Hematopoietic multipotent progenitor cell (in vitro differentiated cells): ENCODE results near the gene KCTD1. TPM values are rescaled to one million over a fixed set of nuclear protein-coding genes. Genes with fewer than 3 reads are reported as not detected.

Experiments
- DNase-seq, 3 donors: peaks; one replicate each; pipeline ENCODE4 v3.0.0-alpha.2; 2011 to 2015; ENCODE audit warnings: low read depth in 2 of 3, low spot score in 2 of 3
- total RNA-seq: library from RNA; depleted of rRNA; stranded (reverse); fragments of >200 nt; gene quantifications from one replicate; pipeline ENCODE4 v1.2.3, GENCODE V29; 2012

The KCTD1 gene
- total RNA-seq, 1 donor: 8.6 TPM

DNA sequence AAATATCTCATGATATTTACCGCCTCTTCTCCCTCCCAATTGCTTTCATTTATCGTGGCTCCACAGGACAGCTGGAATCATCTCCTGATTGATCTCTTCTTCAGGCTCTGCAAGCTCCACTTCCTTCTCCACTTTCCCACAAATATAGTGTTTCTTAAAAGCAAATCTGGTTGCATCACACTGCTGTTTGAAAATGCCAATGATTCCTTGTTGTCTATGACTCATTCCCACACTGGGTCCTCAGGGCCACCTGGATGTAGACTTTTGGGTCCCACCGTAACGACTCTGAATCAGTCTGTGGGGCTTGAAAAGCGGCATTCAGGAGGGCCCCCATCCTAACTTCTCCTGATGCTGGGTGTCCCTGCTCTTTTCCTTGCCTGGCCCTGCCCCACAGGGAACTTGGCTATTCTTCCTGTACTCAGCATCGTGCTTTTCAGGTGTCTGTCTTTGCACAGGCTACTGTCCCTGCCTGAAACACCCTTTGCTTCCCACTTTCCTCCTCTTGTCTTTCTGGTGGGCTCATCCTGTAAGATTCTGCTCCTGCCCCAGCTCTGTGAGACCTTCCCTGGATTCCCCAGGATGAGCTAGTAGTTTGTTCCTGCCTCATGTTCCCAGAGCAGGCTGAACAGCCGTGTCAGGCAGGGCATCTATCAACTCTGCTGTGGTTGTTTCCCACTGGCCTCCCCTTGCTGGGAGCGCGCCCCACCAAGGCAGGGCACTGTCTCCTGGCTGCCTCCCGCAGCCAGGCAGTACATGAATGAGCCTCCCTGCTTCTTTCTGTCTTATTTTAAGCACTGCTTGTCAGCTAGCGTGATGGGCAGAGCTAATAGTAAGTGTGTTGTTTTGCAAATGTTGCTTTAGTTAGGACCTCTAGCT lies 111.9 kb downstream of the KCTD1 start:
- no peak for DNase-seq

DNA sequence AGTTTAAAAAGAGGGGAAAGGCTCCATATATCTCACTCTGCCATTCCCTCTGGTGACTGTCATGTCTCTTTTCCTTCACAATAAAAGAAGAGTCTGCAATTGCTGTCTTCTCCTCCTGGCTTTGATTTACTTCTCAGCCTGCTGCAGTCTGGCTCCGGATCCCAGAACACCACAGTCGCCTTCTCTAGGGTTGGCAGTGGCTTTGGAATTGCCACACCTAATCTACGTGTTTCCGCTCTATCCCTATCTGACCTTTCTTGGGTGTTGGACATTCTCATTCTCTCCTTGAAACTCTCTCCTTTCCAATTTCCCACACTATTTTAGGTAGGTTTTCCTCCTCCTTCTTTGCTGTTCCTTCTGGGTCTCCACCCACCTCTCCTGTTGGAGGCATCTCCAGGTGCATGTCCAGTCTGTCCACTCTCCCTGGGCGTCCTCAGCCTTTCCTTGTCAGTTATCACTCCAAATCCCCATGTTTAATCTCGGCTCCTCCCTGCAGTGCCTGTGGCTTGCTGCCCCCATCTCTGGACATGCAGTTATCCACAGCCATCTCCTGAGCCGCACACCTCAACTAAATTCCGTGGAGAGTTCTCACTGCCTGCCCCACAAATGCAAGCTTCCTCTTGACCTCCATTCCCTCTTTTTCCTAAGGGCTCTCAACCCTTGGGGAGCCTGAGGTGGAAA lies 112.8 kb downstream of the KCTD1 start:
- DNase-seq: no peak

DNA sequence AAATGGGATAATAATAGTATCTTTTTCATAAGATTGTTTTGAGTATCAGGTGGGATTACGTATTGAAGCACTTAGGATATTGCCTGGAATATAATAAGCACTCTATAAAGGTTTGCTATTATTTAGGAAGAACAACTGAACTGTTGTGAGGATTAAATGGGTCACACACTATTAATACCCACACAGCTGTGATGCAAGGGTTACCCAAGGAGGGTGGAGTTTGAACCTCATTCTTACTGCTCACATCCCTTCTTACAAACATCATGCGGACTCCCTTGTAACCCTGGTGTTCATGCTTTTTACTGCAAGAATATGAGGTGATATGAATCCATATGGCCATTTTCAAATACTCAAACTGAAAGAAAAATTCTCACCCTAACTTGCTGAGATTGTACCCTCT lies 113.5 kb downstream of the KCTD1 start:
- DNase-seq: no peak

DNA sequence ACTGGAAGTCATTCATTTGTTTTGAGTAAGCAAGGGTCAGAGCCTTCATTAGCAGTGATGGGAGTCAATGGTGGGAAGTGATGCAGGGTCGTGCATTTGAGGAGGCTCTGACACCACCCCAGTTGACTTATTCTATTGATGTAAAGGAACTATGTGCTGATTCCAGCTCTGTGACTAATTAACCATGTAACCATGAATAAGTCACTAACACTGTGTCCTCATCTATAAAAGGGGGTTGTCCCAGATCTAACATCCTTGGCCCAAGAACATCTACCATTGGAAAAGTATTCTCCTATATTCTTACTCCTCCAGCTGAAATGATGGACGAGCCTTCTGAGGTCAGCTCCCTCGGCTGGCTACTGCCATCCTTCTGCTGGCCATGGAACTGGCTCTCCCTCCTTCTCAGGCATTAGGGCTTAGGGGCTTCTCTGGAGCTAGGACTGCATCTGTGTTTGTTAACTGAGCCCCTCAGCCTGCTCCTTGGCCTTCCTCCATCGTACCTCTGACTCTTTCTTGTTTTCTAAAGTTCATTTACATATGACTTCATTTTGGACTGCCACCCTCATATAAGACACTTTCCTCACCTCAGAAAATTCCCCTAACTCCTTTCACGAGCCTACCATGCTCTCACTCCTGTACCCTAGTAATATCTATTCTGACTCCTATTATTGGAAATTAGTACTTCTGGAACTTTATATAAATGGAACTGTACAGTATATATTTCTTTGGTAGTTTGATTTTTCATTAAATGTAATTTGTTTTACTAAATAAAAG lies 115.5 kb downstream of the KCTD1 start:
- DNase-seq: no peak

DNA sequence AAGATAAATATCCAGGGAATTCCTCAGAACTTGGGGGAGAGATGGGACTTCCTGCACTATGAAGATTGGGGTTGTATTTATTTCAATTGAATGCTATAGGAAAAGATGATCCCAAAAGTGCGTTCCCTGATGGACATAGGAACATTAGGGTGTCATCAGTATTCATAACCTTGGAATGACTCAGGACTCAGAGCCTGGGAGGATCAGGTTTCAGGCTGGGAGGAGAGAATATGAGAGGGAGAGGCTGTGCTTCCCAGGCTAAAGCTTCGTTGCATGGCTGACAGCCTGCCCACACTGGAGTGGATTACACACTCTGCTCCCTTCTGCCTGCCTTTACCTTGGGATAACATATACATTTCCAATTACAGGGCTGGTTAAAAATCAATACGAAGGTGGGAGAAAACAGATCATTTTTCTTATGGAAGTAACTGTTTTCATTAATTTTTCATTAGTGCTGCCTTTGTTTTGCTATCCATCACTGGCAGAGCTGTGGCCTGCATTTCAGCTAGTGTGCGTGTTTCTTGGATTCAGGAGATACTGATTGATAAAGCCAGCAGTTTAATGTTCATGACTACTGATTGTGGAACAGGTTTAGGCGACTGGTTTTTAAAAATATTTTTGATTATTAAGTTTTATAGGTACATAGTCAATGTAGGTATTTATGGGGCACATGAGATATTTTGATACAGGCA lies 118.7 kb downstream of the KCTD1 start:
- DNase-seq: no peak

DNA sequence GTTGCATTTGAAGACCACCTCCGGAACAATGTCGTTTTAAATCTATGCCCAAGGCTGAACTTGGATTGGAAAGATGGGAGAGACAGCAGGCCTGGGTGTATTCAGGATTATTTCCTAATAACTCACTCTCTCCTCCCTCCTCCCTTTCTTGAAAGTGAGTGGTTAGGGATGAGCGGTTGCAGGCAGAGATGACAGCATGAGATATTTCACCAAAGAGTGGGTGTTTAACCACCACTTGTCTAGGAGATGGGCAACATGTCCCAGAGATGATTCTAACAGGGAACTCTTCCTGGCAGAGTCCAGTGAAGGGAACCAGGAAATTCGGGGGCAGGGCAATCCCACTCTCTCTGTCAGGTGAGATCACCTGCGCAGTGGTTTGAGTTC lies 123.2 kb downstream of the KCTD1 start:
- no peak for DNase-seq

DNA sequence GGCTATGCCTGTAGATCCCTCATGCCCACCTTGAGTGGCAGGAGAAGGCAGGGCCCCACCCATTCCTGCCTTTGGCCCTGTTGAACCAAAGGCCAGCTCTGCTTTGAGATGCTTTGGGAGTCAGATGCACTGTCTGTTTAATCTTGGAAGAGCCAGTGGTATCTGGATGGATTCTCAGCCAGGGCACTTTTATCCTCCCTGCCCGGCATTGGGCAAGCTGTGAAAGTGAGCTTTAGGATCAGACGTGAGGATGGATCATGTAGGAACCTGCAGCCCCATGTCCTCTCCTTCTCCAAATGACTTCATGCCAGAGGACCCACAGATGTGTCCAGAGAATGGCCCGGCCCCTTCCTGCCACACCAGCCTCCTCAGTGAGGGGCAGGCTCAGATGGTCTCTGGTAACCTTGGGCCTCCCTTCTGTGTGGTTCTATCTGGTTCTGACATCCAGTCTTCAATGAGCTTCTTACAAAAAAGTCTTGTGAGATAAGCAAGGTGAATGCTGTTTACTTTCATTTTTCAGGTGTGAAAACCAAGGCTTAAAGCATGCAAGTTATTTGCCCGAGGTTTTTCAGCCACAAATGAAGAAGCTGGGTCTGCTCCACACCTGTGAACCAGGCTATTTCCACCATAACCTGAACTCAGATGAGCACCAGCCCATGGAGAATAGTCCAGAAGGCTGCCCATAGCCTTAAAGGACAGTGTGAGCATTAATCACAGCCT lies 123.8 kb downstream of the KCTD1 start:
- DNase-seq: no peak

DNA sequence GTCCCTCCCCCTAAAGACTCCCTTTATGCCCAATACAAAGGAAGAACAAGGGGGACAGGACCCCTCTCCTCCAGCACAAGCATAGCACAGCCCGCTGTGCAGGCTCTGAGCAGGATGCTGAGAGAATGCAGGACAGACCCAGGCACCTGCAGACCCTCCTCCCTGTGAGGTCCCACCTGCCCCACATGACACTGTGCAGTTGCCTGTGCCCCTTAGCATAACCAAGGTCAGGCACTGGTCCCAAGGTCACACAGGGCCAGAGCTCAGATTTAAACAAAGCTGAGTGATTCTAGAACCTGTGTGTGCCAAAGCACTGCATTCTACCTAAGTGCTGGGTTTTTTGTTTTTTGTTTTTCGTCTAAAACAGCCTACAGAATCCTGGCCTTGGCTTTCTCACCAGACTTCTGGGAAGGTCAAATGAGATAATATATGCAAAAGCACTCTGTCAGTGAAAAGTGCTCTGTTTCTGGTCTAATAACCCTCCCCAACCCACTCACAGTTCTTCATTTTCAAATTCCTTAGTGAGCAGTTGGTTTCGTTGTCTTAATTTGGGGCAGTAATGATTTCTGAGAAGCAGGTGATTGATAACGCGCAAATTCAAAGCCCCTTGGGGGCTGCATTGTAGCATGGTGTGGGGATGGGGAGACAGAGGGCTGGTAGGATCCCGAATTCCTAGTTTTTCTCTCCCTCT lies 125.7 kb downstream of the KCTD1 start:
- no peak for DNase-seq

DNA sequence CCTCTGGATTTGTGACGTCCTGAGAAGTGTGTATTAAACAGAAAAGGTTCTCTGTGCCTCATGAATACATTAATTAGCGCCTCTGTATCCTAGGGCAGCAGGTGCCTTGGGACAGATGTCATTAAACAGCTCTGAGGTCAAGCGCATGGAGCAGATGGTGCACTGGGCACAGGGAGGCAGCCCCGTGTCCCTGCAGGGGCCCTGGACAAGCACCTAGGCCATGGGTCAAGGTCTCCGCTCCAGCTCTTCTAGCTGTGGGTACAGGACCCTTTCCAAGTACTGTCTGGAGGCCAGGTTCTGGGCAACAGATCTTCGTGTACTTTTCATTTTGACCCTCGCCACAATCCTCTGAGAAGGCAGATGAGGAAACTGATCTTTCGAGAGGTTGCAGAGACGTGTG lies 126.4 kb downstream of the KCTD1 start:
- no peak for DNase-seq

DNA sequence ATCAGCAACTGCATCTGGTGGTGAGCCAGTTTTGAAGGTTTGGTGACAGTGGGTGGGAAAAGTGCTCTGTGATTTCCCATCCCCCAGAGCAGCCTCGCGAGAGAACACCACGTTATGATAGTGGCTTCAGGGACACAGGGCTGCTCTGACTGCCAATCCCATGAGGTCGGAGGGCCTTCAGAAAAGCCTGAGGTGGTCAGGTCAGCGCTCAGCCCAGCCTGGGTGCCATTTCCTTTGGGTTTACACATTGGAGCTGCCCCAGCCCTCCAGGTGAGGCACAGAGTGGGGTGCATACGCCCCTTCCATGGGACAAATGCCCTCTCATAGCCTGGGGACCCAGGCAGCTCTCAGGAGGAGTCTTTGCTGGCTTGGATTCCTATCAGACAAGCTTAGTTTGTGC lies 126.8 kb downstream of the KCTD1 start:
- no peak for DNase-seq

DNA sequence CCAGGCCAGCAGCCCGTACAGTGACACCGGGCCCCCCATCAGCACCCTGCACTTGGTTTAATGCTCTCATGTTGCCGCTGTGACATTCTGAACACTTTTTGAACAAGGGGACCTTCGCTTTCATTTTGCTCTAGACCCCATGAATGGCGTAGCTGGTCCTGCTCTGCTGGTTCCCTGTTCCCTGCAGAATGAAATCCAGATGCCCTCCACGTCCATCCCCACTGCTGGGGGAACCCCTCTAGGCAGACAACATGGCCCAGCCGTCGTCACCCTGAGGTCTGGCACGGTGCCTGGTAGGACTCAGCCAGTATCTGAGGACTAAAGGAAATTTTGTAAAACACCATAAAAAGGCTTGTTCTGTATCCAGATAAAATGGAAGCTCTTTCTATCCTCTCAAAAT lies 128.6 kb downstream of the KCTD1 start:
- no peak for DNase-seq

DNA sequence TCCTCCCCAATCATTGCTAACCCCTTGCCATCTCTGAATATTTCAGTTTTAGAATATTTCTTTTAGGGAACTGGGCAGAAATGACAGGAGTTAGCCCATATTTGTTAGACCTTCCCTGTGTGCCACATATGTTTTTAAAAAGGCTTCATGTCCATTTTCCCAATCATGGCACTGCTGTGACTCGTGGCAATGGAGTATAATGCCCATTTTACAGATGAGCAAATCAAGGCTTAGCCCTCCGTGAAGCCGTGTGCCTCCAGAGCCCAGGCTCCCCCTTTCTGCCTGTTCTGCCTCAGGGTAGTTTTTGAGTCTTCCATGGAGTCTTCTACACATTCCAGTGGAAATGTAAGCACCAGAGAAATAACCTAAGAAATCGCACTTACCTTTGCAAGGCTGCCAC lies 130.1 kb downstream of the KCTD1 start:
- DNase-seq: no peak

DNA sequence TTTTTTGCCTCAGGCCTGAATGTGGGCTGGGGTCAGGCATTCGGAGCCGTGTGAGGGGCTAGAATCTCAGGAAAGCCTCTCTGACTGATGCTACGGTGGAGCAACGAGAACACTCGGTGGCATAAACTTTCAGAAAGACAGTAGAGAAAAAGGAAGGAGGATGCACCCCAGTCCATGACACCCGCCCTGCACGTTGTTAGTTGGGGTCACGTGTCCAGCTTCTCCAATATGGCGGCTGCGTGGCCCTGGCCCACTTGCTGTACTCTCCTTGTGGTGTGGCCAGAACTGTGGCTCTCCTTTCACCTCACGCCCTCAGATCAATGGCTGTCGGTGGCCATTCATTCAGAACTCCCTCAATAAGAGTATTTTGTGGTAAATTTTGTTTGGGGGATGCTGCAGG lies 131.2 kb downstream of the KCTD1 start:
- DNase-seq: no peak

DNA sequence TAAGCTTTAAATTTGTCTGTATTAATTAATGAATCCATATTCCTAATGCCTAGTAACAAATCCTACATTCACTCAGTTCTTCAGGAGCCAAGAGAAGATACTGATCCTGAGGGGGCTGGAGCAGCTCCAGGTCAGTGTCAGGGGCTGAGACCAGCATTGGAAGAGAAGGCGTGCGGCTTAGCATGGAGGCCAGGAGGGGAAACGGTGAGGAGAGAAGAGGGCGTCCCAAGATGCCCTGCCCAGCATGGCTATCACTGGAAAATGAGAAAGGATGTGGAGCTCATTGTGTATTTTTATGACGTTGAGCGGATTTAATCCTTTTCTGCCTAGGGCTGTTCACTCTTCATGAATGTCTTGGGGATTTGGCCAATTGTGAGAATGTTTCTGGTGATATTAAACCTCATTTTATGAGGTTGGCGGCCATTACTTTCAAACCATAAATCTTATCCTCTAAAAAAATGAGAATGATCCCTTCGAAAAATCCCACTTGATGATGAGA lies 131.7 kb downstream of the KCTD1 start:
- no peak for DNase-seq

DNA sequence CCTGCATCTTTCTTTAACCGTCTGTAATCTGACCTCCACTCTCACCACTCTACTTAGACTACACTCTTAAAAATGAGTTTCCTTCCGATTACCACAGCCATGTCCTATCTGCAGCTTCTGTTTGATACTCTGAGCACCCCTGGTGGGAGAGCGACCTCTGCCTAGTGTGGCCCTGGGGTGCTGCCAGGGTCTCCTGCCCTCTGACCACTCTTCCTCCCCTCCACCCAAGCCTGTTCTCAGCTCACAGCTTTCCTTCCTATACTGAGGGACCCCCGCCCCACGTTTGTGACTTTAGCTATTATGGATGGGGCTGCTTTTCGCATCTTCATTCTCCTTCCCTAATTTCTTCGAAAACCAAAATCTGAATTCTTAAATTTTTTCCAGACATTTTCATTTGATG lies 132.7 kb downstream of the KCTD1 start:
- DNase-seq: no peak

DNA sequence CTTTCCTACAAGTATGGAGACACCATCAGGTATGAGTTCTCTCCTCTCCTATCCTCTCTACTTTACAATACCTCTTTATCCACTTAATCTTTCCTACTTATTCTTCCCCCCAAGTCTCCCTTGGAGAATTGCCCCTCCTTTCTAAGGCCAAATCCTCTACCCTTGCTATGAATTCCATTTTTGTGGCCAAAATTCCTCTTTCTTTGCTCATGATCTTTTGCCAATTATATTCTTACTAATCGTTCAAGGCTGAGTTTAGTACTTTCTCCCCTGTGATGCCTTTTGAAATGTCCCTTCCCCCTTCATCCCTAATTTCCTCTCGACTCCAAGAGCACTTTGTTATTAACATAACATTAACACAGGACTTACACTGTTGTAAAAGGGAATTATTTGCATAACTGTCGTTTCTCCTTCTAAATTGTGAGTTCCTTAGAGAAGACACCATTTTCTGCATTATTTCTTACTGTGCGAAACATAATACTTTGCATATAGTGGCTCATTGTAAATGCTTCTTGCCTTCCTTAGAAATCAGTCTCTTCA lies 133.4 kb downstream of the KCTD1 start:
- no peak for DNase-seq

DNA sequence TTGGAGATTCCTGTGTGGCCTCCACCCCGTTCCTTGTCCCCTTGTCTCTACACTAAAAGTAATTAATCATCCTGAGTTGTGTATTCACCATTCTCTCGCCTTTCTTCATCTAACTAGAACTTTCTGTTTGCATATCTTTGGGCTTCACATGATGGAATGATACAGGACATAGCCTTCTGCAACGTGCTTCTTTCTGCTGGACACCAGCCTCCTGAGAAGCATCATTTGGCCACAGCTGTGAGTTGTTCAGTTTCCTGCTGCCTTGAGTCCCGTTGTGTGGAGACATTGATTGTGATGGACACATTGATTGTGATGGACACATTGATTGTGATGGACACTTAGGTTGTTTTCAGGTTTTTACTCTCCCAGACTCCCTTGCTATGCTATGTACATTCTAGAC lies 139.3 kb downstream of the KCTD1 start:
- no peak for DNase-seq

DNA sequence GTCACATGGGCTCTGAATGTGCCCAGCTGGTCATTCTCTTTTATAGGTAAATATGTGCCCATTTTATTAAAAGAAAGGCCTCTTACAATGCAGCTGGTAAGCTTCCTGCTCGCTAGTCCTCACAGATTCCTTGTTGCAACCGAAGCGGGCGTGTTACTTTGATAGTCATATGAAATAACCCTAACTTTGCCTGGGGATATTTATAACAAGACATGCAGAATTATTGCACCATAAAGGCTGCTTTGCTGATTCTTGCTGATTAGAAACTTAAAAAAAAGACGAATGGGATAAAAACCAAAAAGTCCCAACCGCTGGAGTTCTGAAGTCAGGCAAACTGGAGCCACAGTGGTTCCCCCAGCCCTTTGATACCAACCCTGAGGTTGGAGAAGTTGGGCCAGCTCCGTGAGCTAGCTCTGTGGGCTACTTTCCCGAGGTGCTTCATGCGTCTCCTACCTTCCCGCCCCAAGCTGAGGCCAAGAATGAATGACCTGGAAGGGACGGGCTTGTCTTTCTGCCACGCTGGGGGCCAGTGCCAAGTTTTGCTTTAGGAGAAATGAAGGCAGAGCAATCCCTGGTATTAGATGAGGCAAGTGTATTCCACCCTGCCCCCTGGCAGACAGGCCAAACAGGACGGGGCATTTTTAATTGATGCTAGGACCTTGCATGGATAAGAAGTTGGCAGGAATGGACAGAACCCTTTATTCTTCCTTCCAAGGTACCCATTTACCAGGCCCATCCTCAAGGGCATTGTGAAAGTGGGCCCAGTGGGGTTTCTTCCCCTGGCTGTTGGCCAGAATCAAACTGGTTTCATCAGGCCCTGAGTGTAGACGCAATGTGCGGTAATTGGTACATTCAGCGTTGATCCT lies 140.4 kb downstream of the KCTD1 start:
- DNase-seq: no peak
